Limb (tissue), 2 donors: ENCODE measurements around the gene APLN.

Experiments used
- DNase-seq, 2 donors: peaks; one replicate each; pipeline ENCODE4 v3.0.0-alpha.2; 2016; ENCODE audit errors: extremely low spot score in 2 of 2

The APLN gene

GRCh38 chrX:129661369-129661768, 6.6 kb upstream of the APLN start:
- DNase-seq = no peak

- DNase-seq = no peak
These were observed 5.1 kb upstream of the APLN start for GRCh38 chrX:129659861-129660260.

DNA sequence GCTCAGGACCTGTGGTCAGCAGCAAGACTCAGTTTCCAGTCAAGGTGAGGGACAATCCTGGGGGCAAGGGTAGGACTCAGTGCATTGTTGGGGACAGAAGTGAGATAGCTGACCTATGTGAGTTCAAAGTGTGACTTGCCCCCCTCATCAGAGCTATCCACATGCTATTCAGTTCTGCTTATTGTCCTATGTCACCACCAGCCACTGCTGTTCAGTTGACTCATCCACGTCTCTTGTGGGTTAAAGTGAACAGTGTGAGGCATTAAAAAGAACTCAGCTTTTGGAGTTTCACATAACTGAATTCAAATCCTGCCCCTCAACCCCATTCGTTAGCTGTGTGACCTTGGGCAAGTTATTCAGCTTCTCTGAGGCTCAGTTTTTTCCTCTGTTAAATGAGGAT, 4.4 kb upstream of the APLN start:
- DNase-seq = no peak

- no peak for DNase-seq
These were observed 3.7 kb upstream of the APLN start for GRCh38 chrX:129658429-129658828.

- DNase-seq = no peak
These were observed 942 bp upstream of the APLN start for GRCh38 chrX:129655547-129656249.

- DNase-seq = peak in 1 of 2 donors; percentile 41
These were observed 645 bp downstream of the APLN start for GRCh38 chrX:129653971-129654651.

- no peak for DNase-seq
These were observed 1.4 kb downstream of the APLN start for GRCh38 chrX:129653181-129653970.

DNA sequence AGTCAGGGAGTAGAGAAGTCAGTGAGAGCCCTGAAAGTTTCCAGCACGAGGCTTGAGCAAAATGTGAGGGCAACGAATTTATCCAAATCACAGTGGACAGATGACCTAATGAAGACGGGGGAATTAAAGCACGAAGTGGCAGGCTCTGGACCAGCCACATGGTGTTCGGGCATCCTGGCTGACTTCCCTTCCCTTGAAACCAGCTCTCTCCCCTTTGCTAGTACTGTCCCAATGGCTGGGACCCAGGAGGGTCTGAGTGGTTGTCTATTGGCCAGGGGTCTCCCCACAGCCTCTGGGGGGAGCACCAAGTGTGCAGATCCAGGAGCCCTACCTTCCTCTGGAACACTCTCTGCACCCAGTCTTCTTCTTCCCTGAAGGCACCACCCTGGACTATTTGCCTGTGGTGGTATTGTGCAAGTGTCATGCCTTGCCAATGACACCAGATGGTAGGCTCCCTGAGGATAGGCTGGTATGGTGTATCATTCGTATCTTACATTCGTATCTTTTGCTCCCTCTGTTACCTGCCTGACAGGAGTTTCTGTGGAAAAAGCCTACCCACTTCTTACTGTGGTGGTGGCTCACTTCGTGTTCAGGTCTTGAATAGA, 2.1 kb downstream of the APLN start:
- no peak for DNase-seq

DNA sequence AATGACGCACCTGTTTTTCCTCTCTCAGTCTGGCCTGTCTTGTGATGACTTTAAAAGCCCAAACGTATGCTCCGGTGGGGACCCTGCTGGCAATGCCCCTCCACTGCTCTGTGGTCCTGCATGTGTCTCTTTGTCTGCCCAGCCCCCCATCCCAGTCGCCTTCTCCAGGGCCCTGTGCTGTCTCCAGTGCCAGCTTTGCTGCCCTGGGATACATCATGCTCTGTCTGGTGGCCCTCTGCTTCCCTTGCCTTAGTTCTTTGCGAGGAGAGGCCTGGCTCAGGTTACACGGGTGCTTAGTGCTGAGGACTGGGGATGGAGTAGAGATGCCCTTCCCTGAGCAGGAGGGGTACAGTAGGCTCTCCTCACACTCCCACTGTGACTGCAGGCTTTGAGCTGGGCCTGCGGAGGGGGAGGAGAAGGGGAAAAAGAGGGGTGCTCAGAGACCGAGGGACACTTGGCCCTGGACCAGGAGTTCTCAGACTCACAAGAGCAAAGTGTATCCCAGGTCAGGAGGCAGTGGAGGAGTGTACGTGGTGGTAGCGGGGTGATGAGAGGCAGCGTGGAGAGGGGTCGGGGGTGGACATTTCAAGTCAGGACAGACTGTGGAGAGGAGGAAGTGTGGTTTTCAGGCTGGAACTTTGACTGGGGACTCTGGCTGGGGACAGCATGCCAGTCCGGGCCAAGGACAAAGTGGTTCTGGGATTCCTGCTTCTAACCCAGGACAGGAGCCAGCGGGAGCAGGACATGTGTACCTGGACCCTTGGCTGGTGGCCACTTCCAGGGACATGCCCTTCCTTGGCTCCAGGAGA, 2.8 kb downstream of the APLN start:
- no peak for DNase-seq

DNA sequence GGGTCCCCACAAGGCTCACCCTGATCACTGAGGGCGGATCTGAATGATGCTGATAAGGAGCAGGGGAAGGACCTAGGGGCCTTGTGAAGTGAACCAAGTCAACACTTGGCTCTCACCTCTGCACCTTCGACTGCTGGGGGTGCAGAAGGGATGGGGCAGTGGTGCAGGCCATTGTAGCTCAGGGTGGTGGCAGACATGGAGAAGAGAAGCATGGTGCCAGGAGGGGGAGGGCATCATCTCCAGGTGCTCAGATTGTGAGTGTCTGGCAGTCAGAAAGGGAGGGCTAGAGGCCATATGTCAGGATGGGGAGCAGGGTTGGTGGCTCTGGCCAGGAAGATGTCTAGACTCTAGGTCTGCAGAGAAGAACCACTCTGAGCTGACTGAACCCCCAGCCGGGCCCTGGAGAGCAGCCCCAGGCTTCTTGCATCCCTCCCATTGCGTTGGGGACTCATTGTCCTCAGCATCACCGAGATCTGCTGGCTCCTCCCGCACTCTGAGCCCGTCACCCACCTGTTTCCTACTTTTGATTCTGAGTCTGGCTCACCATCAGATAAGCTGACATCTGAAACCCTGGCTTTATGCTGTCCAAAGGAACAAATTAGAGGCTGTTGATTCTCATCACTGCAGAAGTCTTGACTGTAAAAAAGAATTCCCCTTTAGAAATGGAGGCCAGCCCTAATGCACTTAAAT, 3.8 kb downstream of the APLN start:
- DNase-seq = no peak

GRCh38 chrX:129650183-129650689, 4.5 kb downstream of the APLN start:
- DNase-seq = no peak

DNA sequence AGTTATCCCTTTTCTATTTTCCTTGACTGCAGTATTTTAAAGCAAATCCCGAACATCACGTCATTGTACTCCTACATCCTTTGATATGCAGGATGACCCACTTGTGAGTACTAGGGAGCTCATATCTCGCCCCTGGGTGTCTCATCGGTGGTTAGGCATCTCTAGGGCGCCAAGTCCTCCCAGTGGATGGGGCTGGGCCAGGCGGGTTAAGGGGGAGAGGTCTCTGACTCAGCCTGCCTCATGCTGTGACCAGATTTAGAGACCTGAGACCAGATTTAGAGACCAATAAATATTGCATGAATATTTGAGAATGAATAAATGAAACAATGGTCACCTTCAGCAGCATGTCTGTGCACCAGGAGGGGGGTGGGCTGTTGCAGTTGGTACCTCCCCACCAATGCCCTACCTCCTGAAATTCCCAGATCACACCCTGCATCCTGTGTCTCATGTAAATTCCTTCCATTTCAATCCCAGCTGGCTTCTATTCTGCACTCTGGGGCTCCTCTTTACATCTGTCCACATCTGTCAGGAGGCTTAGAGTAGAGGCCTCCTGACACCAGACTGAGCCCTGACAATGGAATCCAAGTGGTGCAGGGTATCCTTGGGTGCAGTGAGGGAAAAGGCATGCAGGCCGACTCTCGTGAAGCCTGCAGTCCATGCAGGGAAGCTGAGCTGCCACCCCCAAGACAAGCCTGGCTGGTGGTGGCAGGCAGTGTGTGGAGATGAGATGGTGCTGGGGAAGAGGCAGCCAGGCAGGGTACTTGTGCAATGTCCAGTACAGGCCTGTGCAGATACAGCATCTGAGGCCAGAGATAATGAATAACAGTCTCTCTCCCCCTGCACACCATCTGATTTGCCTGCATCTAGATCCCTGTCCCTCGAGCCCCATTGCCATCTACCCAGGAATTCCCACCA, 5.2 kb downstream of the APLN start:
- no peak for DNase-seq

GRCh38 chrX:129648514-129649267, 6.1 kb downstream of the APLN start:
- no peak for DNase-seq

DNA sequence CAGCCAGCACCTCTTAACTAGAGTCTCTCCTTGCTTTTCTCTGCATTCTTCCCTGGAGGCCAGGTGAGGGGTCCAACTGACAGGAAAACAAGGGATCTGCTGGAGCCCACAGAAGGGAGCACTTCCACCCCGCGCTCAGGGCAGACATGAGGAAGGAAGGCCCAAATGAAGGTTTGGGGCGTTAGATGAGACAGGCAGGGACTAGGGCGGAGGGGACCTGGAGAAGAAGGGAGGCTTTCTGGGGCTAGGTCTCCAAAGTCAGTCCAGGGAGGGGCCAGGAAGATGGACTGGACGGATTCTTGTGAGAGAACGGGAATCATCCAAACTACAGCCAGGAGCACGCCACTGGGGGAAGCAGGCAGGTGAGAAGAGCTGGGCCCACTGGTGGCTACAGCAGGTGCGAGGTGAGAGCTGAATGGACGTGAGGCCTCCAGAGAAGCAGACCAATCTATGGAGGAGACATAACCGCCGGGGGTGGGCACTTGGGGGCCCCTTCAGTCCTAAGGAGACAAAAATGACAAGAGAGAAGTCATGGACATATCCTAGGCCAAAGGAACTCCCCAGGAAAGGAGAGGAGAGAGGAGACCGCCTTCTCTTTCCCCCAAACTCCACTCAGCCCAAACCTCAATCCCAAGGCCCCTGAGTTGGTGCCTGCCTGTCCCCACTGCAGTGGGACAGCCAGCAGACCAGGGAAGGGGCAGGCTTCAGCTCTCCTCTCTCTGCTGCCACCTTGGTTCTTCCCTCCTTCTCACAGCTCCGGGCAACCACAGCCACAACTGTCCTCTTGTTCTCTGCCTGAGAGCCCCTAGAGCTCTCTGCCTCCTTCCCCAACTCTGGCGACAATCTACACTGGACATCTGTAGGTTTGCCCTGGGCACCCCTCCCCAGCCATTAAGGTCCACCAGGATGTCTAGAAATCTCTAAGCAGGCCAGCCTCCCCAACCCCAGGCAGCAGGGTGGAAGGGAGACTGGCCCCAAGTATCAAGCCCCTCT, 7.0 kb downstream of the APLN start:
- DNase-seq = no peak

- DNase-seq = no peak
These were observed 8.0 kb downstream of the APLN start for GRCh38 chrX:129646566-129647417.

DNA sequence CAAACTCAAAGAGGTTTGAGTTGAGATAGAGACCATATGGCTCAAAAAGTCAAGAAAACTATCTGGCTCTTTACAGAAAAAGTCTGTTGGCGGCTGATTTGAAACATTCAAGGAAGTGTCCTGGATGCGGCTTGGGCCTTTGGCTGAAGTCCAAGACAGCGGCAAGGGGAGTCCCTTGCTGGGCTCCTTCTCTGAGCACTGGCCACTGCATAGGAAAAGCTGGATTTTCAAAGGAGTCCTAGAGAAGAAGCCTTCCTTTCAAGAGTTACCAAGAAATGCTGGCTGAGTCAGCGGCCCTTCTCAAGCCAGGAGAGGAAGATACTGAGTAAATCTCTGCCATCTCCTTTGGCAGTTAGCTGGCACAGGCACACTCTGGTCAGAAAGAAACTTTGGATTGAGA, 12.1 kb downstream of the APLN start:
- no peak for DNase-seq
